ENCODE results near the gene RALGPS2. TPM values are rescaled to one million over a fixed set of nuclear protein-coding genes. Genes with fewer than 3 reads are reported as not detected.

The RALGPS2 gene
- total and polyA plus RNA-seq, 2 experiments from 2014 or later, result 8.1 to 31.2 TPM

- TF ChIP-seq, protein P1, sequence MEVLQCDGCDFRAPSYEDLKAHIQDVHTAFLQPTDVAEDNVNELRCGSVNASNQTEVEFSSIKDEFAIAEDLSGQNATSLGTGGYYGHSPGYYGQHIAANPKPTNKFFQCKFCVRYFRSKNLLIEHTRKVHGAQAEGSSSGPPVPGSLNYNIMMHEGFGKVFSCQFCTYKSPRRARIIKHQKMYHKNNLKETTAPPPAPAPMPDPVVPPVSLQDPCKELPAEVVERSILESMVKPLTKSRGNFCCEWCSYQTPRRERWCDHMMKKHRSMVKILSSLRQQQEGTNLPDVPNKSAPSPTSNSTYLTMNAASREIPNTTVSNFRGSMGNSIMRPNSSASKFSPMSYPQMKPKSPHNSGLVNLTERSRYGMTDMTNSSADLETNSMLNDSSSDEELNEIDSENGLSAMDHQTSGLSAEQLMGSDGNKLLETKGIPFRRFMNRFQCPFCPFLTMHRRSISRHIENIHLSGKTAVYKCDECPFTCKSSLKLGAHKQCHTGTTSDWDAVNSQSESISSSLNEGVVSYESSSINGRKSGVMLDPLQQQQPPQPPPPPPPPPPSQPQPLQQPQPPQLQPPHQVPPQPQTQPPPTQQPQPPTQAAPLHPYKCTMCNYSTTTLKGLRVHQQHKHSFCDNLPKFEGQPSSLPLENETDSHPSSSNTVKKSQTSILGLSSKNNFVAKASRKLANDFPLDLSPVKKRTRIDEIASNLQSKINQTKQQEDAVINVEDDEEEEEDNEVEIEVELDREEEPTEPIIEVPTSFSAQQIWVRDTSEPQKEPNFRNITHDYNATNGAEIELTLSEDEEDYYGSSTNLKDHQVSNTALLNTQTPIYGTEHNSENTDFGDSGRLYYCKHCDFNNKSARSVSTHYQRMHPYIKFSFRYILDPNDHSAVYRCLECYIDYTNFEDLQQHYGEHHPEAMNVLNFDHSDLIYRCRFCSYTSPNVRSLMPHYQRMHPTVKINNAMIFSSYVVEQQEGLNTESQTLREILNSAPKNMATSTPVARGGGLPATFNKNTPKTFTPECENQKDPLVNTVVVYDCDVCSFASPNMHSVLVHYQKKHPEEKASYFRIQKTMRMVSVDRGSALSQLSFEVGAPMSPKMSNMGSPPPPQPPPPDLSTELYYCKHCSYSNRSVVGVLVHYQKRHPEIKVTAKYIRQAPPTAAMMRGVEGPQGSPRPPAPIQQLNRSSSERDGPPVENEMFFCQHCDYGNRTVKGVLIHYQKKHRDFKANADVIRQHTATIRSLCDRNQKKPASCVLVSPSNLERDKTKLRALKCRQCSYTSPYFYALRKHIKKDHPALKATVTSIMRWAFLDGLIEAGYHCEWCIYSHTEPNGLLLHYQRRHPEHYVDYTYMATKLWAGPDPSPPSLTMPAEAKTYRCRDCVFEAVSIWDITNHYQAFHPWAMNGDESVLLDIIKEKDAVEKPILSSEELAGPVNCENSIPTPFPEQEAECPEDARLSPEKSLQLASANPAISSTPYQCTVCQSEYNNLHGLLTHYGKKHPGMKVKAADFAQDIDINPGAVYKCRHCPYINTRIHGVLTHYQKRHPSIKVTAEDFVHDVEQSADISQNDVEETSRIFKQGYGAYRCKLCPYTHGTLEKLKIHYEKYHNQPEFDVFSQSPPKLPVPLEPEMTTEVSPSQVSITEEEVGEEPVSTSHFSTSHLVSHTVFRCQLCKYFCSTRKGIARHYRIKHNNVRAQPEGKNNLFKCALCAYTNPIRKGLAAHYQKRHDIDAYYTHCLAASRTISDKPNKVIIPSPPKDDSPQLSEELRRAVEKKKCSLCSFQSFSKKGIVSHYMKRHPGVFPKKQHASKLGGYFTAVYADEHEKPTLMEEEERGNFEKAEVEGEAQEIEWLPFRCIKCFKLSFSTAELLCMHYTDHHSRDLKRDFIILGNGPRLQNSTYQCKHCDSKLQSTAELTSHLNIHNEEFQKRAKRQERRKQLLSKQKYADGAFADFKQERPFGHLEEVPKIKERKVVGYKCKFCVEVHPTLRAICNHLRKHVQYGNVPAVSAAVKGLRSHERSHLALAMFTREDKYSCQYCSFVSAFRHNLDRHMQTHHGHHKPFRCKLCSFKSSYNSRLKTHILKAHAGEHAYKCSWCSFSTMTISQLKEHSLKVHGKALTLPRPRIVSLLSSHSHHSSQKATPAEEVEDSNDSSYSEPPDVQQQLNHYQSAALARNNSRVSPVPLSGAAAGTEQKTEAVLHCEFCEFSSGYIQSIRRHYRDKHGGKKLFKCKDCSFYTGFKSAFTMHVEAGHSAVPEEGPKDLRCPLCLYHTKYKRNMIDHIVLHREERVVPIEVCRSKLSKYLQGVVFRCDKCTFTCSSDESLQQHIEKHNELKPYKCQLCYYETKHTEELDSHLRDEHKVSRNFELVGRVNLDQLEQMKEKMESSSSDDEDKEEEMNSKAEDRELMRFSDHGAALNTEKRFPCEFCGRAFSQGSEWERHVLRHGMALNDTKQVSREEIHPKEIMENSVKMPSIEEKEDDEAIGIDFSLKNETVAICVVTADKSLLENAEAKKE (CRISPR knock-in tag; IDR thresholded peaks at IDR 0.05), result no peak
- TF ChIP-seq ZNF114 (CRISPR knock-in tag; IDR thresholded peaks at IDR 0.05) (no peak), EZH2 (IDR thresholded peaks at IDR 0.05; ENCODE audit: low read depth, unreplicated experiment) (no peak), STAT1 (IDR thresholded peaks at IDR 0.05; ENCODE audit: unreplicated experiment) (no peak)
Observed at GRCh38 chr1:178927003-178927402, 202.0 kb downstream of the RALGPS2 start (continued).

GRCh38 chr1:178928041-178928440 lies 203.0 kb downstream of the RALGPS2 start:
- ATAC-seq, result no peak
- no peaks in the 10 kb centered on the region for H4K20me1 ChIP-seq (replicated peaks; ENCODE audit: insufficient read depth)
- no peaks in the 10 kb centered on the region for H3K36me3 ChIP-seq (ENCODE audit: insufficient read depth)
- H2AFZ ChIP-seq, result no peak overlapping the region
- no peak overlapping the region for H3K4me3 ChIP-seq
- H3K36me3 Mint-ChIP-seq (ENCODE audit: low read depth), result no peaks in the 10 kb centered on the region
- H3K4me3 Mint-ChIP-seq, result no peak overlapping the region
- H3F3A ChIP-seq (replicated peaks; ENCODE audit: low read depth), result no peaks in the 10 kb centered on the region
- no peak for DNase-seq (ENCODE audit: low spot score)
- H3K27ac ChIP-seq (ENCODE audit: low read depth), result 0 out of 2 replicates have a peak overlapping the region, but pooled peaks have one; percentile 33
- no peaks in the 10 kb centered on the region for H3K79me2 ChIP-seq (replicated peaks; ENCODE audit: insufficient read depth)
- no peaks in the 10 kb centered on the region; the same call in 1 of the 2 replicates for H3K9me2 ChIP-seq (ENCODE audit: insufficient read depth)
- H3K27ac Mint-ChIP-seq, result peak overlapping the region; percentile 26; the same call in 1 of the 2 replicates
- peaks cover 17% of the 10 kb centered on the region for H3K4me1 ChIP-seq (ENCODE audit: insufficient read depth)
- peaks cover 30% of the 10 kb centered on the region for H3K4me1 Mint-ChIP-seq
- H3K27me3 ChIP-seq (ENCODE audit: insufficient read depth), result no peaks in the 10 kb centered on the region
- H3K27me3 Mint-ChIP-seq (ENCODE audit: insufficient read depth, low read depth, poor library complexity), result peaks cover 8% of the 10 kb centered on the region
- no peak overlapping the region for H3K4me2 ChIP-seq
- no peaks in the 10 kb centered on the region for H3K9me3 Mint-ChIP-seq
- TF ChIP-seq JUNB (IDR thresholded peaks at IDR 0.05; ENCODE audit: unreplicated experiment) (no peak), NANOG (IDR thresholded peaks at IDR 0.05; ENCODE audit: borderline replicate concordance) (no peak), ETS1 (IDR thresholded peaks at IDR 0.05) (no peak), STAT1 (IDR thresholded peaks at IDR 0.05; ENCODE audit: unreplicated experiment) (no peak), POLR2AphosphoS5 (IDR thresholded peaks at IDR 0.05; ENCODE audit: low read depth) (no peak), EZH2 (IDR thresholded peaks at IDR 0.05; ENCODE audit: low read depth, unreplicated experiment) (no peak), CREB1 (CRISPR knock-in tag; IDR thresholded peaks at IDR 0.05; ENCODE audit: low read depth) (no peak), ZNF114 (CRISPR knock-in tag; IDR thresholded peaks at IDR 0.05) (no peak)
- TF ChIP-seq, protein P1 (CRISPR knock-in tag; IDR thresholded peaks at IDR 0.05), result no peak

All from GM23338 (cell line).